ENCODE results near the gene DDHD1. TPM values are rescaled to one million over a fixed set of nuclear protein-coding genes. Genes with fewer than 3 reads are reported as not detected.

DDHD1 gene
- total and polyA plus RNA-seq, 2 donors from 2014 or later: 2.1 to 11.9 TPM

GRCh38 chr14:53016919-53017318, 136.2 kb downstream of the DDHD1 start:
- no peaks in the 10 kb centered on the region for H3K27me3 ChIP-seq (ENCODE audit: control insufficient read depth, insufficient read depth, low read length)
- no peak overlapping the region for H3K4me3 ChIP-seq (ENCODE audit: low read length in 3 of 3)
- no peaks in the 10 kb centered on the region for H3K4me1 ChIP-seq (ENCODE audit: control insufficient read depth in 2 of 3, insufficient read depth in 2 of 3, low read depth in 1 of 3, low read length in 3 of 3)
- intact Hi-C loops (cut with DNase I): no loop called here
- DNase-seq: no peak
- H3K36me3 ChIP-seq (ENCODE audit: control insufficient read depth in 2 of 3, insufficient read depth in 3 of 3, low read length in 3 of 3): no peaks in the 10 kb centered on the region
- no peak for TF ChIP-seq CTCF (IDR thresholded peaks at IDR 0.05; ENCODE audit: borderline replicate concordance, extremely low read depth, insufficient read depth)
- no peak overlapping the region for H3K9ac ChIP-seq (ENCODE audit: low read length in 3 of 3)
- FAIRE-seq: no peak
- no peaks in the 10 kb centered on the region for H3K9me3 ChIP-seq (ENCODE audit: control insufficient read depth in 2 of 3, insufficient read depth in 1 of 3, low read length in 3 of 3)
- no peak overlapping the region for H3K27ac ChIP-seq (ENCODE audit: low read depth in 2 of 2, low read length in 2 of 2)

GRCh38 chr14:53016491-53016890, 136.6 kb downstream of the DDHD1 start:
- no peak for TF ChIP-seq CTCF (IDR thresholded peaks at IDR 0.05; ENCODE audit: borderline replicate concordance, extremely low read depth, insufficient read depth)
- H3K9me3 ChIP-seq (ENCODE audit: control insufficient read depth in 2 of 3, insufficient read depth in 1 of 3, low read length in 3 of 3): no peaks in the 10 kb centered on the region
- H3K4me1 ChIP-seq (ENCODE audit: control insufficient read depth in 2 of 3, insufficient read depth in 2 of 3, low read depth in 1 of 3, low read length in 3 of 3): no peaks in the 10 kb centered on the region
- no peaks in the 10 kb centered on the region for H3K36me3 ChIP-seq (ENCODE audit: control insufficient read depth in 2 of 3, insufficient read depth in 3 of 3, low read length in 3 of 3)
- no peak overlapping the region for H3K9ac ChIP-seq (ENCODE audit: low read length in 3 of 3)
- no peak overlapping the region for H3K4me3 ChIP-seq (ENCODE audit: low read length in 3 of 3)
- H3K27me3 ChIP-seq (ENCODE audit: control insufficient read depth, insufficient read depth, low read length): no peaks in the 10 kb centered on the region
- no peak for DNase-seq
- intact Hi-C loops (cut with DNase I): no loop called here
- FAIRE-seq: no peak
- no peak overlapping the region for H3K27ac ChIP-seq (ENCODE audit: low read depth in 2 of 2, low read length in 2 of 2)

GRCh38 chr14:53011053-53011462, 142.1 kb downstream of the DDHD1 start:
- Histone ChIP-seq H3K27ac (ENCODE audit: low read depth in 2 of 2, low read length in 2 of 2) (no peak overlapping the region), H3K36me3 (ENCODE audit: control insufficient read depth in 2 of 3, insufficient read depth in 3 of 3, low read length in 3 of 3) (no peaks in the 10 kb centered on the region), H3K9me3 (ENCODE audit: control insufficient read depth in 2 of 3, insufficient read depth in 1 of 3, low read length in 3 of 3) (no peaks in the 10 kb centered on the region), H3K9ac (ENCODE audit: low read length in 3 of 3) (no peak overlapping the region), H3K4me1 (ENCODE audit: control insufficient read depth in 2 of 3, insufficient read depth in 2 of 3, low read depth in 1 of 3, low read length in 3 of 3) (no peaks in the 10 kb centered on the region), H3K4me3 (ENCODE audit: low read length in 3 of 3) (no peak overlapping the region), H3K27me3 (ENCODE audit: control insufficient read depth, insufficient read depth, low read length) (no peaks in the 10 kb centered on the region)
- DNase-seq (peak in 4 of 5 donors; percentile 11 to 76 (median 38)), FAIRE-seq (no peak)
- TF ChIP-seq CTCF (IDR thresholded peaks at IDR 0.05; ENCODE audit: borderline replicate concordance, extremely low read depth, insufficient read depth): no peak
- intact Hi-C loops (cut with DNase I): no loop called here
